Right renal cortex interstitium (tissue), 3 donors: ENCODE data around the gene COA5. TPM values are rescaled to one million over a fixed set of nuclear protein-coding genes. Genes with fewer than 3 reads are reported as not detected.
A peak's percentile ranks its signal among the peaks of the same experiment; 100 is the strongest.

Experiments used
- DNase-seq, 3 donors: peaks; one replicate each; pipeline ENCODE4 v3.0.0-alpha.2; 2013; ENCODE audit warnings: low read depth in 3 of 3, low spot score in 2 of 3
- polyA plus RNA-seq, 3 donors: library from polyadenylated mRNA; unstranded; fragments of 120-200 nt; gene quantifications; one replicate each; pipeline ENCODE4 v1.2.1, GENCODE V29; 2013; ENCODE audit not compliant: insufficient read length in 3 of 3

The COA5 gene
- polyA plus RNA-seq, result 10 to 100 TPM; 78.8 to 83.0 (median 79.5) TPM

- peak; percentile 61 to 82 (median 82) for DNase-seq
Observed at GRCh38 chr2:98608116-98608961, at the start of gene COA5, which contains the start of gene UNC50. Gene COA5, minus strand, starts transcription at chr2:98608512. Its CDS starts 107 bp downstream, at chr2:98608405. Gene UNC50, plus strand, starts transcription at chr2:98608589. Its CDS starts 1,171 bp downstream, at chr2:98609760.

GRCh38 chr2:98656800-98657199 lies 48.5 kb upstream of the COA5 start:
- no peak for DNase-seq

- no peak for DNase-seq
Observed at GRCh38 chr2:98654699-98655495, 46.6 kb upstream of the COA5 start.

- no peak for DNase-seq
Observed at GRCh38 chr2:98650998-98651397, 42.7 kb upstream of the COA5 start.

GRCh38 chr2:98649992-98650375 lies 41.7 kb upstream of the COA5 start:
- no peak for DNase-seq

- DNase-seq, result peak; percentile 58 to 80 (median 72)
Observed at GRCh38 chr2:98649135-98649991, 41.1 kb upstream of the COA5 start.

- DNase-seq, result no peak
Observed at GRCh38 chr2:98648451-98648850, 40.1 kb upstream of the COA5 start.

GRCh38 chr2:98647636-98648035 lies 39.3 kb upstream of the COA5 start:
- DNase-seq, result no peak

GRCh38 chr2:98643496-98644100 lies 35.3 kb upstream of the COA5 start:
- DNase-seq, result no peak

- DNase-seq, result no peak
Observed at GRCh38 chr2:98637401-98638147, 29.3 kb upstream of the COA5 start.

- no peak for DNase-seq
Observed at GRCh38 chr2:98634406-98635092, 26.2 kb upstream of the COA5 start.

- DNase-seq, result no peak
Observed at GRCh38 chr2:98632351-98632750, 24.0 kb upstream of the COA5 start.

GRCh38 chr2:98623657-98624056 lies 15.3 kb upstream of the COA5 start:
- no peak for DNase-seq

- DNase-seq, result no peak
Observed at GRCh38 chr2:98617149-98617548, 8.8 kb upstream of the COA5 start.

GRCh38 chr2:98615481-98615880 lies 7.2 kb upstream of the COA5 start:
- no peak for DNase-seq

GRCh38 chr2:98614024-98614739 lies 5.9 kb upstream of the COA5 start:
- DNase-seq, result no peak

GRCh38 chr2:98608962-98609604 lies 771 bp upstream of the COA5 start:
- no peak for DNase-seq

- no peak for DNase-seq
Observed at GRCh38 chr2:98607741-98608115, 584 bp downstream of the COA5 start.
